Renal pelvis (tissue), 4 donors: Measurements from ENCODE around the gene LDLRAD3. TPM values are rescaled to one million over a fixed set of nuclear protein-coding genes. Genes with fewer than 3 reads are reported as not detected.
"Not testable (repeated sequence)": the region's sequence is repeated elsewhere in the genome, so short reads cannot be mapped to it uniquely, and the experiment has no call there.

Source experiments
- DNase-seq: peaks from one replicate; pipeline ENCODE4 v3.0.0-alpha.2; 2013
- polyA plus RNA-seq, 3 donors: library from polyadenylated mRNA; unstranded; fragments of 120-200 nt; gene quantifications; one replicate each; pipeline ENCODE4 v1.2.1, GENCODE V29; 2013; ENCODE audit not compliant: insufficient read length in 3 of 3

Gene LDLRAD3
- polyA plus RNA-seq, 3 donors: 23.1 to 24.7 (median 23.5) TPM

DNA sequence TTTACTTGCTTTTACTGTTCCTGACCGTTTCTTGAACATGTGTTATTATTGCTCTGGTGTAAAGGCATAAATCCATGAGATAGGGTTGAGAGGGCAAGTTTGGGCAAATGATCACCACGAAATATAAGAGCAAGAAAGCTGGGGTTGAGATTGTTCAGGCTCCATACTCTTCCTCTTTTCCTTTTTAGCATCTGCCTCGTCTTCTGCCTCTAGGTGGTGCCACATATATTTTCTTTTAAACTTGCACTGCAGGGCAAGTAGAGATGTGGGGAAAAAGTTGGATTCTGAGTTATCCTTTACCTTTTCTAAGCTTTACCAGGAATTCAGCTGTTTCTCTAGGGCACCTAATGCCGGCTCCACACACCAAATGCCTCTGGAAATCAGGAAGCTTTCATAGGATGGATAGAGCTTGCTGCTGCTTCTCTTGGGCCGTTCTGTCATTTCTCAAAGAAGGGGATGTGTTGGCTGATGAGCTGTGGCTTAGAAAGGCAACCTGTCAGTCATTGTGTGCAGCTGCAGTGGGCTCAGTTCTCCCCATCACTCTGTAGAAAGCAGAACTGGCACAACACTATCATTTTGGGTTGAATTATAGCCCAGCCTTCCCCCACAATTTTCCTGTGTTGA is 98.2 kb downstream of the LDLRAD3 start:
- no peak for DNase-seq

DNA sequence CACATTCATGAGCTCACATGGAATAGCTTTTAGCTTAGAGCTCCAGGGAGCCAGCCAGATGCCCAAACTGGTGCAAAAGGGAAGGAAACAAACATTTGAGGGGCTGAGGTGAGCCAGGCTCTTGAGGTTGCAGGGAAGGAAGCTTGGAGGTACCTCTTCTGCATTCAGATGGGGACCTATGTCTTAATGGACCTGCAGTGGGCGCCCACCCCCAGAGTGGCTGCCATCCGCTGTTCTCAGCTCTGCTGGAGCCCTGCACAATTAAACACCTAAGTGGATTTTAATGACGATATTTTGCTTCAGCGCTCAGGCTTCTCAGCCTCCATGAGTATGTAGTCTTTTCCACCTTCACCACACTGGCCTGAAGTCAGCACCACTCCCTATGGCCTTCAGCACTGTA is 100.8 kb downstream of the LDLRAD3 start:
- no peak for DNase-seq

- not testable (repeated sequence) for DNase-seq
Observed at GRCh38 chr11:36045945-36046344, 102.1 kb downstream of the LDLRAD3 start.

GRCh38 chr11:36046932-36047331 is 103.1 kb downstream of the LDLRAD3 start:
- no peak for DNase-seq

DNA sequence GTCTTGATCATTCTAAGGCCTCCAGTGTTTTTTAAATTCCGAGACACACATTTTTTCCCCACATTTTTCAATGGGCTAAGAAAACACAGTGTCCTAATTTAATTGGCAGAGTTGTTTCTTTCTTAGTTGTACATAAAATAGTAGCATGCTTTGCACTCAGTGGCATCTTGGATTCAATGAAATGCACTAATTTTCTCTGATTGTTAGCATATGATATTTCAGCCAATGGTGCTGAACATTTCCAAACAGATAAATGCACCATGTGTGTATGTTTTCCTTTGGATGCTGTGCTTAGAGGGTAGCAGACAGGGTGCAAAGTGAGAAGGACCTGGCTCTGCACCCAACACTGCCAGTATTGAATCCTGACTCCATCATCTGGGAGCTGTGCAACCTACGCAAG is 103.5 kb downstream of the LDLRAD3 start:
- DNase-seq: no peak

DNA sequence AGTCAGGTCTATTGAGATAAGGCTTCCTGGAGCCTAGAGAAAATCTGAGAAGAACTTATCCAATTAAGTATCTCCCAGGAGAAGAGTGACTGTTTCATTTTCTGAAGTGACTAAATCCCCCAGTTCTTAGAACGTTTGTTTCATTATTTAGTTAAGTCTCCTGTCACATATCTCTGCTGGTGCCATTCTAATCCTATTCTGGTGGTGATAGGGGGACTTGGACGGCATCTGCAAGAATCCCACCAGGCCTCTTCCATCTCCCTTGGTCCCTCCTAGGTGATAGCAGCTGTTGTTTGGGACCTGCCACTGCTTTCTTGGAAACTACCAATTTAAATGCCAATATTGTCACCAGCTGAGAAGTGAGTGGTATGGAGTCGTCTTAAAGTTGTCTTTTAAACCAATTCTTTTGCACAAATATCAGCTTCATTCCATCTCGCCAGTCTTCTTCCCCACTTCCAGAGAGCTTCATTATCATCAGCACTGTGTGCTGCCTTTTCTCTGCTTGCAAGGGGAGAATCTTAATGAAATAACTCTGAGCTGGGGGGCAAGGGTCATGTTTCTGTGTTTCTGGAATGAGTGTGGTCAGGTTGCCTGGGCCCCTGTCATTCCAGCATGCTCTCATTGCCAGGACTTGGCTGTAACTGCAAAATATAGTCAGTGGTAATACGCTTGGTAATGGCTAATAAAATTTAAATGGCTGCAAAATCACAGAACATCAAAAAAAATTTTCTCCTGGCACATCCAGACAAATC is 104.8 kb downstream of the LDLRAD3 start:
- DNase-seq: no peak

GRCh38 chr11:36051235-36052144 is 107.6 kb downstream of the LDLRAD3 start:
- DNase-seq: no peak

GRCh38 chr11:36053281-36053680 is 109.4 kb downstream of the LDLRAD3 start:
- no peak for DNase-seq

DNA sequence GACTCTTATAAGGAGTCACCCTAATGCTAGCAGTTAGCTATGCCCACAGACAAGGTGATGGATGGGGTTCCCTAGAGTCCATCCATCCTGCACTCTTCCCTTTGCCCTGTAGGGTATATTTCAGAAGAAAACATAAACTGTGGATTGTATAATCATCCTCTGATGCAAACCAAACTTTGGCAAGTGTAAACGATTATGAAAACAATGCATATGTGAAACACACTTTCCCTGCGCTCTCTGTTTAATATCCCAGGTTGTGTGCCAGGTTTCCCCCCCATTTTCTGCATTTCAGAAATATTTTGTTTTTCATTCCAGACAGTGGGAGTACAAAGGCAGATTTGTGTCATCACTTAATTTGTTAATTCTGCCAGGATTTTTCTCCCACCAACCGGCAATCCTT is 110.0 kb downstream of the LDLRAD3 start:
- no peak for DNase-seq

DNA sequence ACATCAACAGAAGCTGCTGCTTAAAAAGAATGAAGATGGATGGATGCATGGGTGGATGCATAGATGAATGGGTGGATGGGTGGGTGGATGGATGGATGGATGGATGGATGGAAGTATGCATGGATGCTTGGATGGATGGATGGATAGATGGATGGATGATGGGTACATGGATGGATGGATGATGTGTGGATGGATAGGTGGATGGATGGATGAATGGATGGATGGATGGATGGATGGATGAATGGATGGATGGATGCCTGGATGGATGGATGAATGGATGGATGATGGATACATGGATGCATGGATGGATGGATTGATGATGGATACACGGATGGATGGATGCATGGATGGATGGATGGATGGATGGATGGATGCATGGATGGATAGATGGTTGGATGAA is 110.8 kb downstream of the LDLRAD3 start:
- no peak for DNase-seq

DNA sequence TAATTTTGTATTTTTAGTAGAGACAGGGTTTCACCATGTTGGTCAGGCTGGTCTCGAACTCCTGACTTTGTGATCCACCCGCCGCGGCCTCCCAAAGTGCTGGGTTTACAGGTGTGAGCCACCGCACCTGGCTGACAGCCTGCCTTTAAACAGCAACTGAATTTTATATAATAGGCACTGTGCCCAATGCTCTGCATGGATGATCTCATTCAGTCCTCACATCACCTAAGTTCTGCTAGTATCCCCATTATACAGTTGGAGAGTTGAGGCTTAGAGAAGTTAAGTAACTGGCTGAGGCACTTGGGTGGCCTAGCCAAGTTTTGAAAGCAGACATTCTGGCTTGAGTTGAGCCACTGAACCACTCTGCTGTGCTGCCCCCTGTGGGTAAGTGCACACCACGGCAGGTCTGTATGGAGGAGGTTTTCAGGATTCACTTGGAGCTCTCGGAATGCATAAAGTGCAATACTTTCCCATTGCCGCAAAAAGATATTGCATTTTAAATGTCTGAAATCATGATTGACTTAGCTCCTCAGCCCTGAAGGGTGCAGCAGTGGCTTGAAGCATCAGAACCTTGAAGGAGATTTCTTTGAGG is 112.4 kb downstream of the LDLRAD3 start:
- no peak for DNase-seq

DNA sequence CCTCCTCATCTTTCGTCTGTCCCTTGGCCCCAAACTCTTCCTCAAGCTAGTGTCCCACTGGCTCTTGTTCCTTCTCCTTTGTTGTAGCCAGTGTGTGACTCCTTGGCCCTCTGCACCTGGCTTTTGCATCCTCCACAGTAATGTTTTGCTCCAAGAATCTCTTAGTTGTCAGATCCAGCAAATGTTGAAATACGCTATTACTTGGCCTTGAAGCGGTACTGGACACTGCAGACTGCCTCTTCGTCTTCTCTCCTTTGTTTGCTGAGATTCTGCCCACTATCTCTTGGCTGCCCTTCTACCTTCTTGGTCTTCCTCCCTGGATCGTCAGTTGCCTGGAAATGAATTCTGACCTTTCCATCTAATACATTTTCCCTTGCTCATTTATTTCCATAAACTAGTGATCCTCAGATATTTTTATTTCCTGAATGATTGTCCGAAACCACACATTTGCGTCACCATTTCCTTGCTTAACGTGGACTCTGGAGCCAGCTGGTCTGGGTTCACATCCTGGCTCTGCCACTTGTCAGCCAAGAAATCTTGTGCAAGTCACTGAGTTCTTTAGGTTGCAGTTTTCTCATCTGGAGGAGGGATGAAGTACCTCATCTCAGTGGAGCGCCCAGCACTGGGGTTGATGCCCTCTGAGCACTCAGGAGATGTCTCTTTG is 113.6 kb downstream of the LDLRAD3 start:
- no peak for DNase-seq

DNA sequence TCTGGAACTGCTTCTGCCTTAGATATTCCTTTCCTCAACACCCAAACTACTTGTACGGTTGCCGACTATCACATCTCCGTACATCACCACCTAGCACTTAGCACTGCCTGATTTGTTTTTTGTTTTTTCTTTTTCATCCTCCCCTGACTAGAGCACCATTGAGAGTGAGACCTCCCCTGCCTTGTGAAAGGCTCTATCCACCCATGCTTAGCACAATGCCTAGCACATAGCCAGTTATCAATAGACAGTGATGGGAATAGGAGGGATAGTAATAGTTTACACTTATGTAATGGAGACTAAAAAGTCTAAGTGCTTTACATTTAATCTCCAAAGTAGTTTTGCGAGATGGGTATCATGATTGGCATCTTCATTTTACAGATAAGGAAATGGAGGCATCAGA is 115.8 kb downstream of the LDLRAD3 start:
- no peak for DNase-seq

DNA sequence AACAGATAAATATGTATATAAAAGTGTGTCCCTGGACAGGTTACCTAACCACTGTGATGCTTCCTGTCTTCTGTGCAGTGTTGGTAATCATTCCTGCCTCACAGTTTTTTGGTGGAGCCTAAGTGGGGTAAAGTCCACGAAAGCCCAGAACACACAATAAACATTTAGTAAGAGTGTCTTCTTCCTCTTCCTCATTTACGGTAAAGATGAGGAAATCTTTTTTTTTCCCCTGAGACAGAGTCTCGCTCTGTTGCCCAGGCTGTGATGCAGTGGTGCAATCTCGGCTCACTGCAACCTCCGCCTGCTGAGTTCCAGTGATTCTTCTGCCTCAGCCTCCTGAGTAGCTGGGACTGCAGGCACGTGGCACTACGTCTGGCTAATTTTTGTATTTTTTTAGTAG is 117.1 kb downstream of the LDLRAD3 start:
- no peak for DNase-seq

DNA sequence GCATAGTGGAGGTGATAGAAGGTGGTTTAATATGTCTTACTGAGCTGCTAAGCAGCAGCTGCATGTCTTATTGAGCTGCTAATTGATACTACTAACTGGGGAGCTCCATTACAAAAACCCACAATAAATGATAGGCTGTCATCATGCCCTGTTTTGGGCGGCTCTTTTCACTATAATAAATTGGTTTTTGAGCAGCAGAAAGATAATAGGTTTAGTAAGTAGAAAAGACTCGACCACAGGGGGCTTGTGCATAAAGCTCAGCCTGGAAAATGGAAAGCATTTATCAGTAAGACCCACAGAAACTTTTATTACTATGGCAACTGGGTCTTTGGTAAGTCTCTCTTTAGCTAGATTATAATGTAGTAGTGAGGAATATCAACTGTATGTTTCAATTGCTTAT is 117.6 kb downstream of the LDLRAD3 start:
- DNase-seq: no peak

DNA sequence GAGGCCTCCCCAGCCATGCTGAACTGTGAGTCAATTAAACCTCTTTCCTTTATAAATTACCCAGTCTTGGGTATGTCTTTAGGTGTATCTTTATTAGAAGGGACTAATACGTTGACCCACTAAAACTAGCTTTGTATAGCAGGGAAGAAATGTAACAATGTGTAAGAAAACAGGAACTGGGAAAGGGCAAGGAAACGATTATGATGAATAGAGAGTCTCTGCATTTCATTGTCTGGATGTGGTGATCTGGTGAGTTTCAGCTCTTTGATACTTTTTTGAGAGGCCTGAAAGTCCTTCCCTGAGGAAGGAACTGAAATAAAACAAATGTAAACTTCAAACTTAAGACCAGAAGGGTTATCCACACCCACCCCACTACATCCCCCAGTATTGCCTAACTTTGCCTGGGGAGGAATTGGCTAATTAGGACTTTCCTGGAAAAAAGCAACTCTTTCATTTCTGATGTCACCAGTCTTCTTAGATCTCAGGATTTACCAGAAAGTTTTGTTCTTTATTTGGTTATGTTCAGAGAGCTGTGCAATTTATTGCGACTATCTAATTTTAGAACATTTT is 119.0 kb downstream of the LDLRAD3 start:
- no peak for DNase-seq

DNA sequence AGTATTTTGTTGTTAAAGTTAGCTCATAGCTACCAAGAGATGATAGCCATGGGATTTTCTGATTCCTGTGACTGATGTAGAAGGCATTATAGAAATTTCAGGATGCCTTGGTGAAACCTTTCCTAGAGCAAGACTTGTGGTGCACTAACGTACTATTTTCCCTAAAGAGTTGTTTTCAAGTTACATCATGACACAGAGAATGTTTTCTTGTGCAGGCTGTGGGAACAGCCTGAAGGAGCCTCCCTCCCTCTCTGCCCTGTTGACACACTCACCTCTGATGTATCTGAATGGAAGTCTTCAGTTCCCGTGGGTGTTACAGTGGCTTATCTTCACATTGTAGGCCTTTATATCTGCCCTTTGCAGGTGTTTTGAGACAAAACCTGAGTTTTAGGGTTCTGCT is 121.6 kb downstream of the LDLRAD3 start:
- DNase-seq: no peak

DNA sequence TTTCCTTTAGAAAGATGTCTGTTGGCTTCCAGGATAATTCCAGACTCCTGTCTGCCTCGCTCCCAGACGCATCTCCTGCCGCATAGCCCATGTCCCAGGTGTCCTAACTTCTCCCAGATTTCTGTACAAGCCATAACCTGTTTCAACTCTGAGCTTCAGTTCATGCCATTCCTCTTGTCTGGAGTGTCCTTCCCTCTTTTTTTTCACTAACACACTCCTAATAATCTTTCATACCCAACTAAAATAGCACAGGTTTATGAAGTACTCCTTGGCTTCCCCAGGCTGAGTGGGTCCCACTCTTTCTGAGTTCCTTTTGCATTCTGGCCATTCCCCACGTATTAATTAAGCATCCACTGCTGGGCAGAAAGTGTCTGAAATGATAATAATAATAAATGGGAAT is 123.0 kb downstream of the LDLRAD3 start:
- DNase-seq: no peak

- DNase-seq: no peak
Observed at GRCh38 chr11:36069576-36070212, 125.8 kb downstream of the LDLRAD3 start.

- DNase-seq: no peak
Observed at GRCh38 chr11:36070213-36070953, 126.5 kb downstream of the LDLRAD3 start.
